Osteocyte (in vitro differentiated cells): ENCODE results near the gene NKAIN2. TPM values are rescaled to one million over a fixed set of nuclear protein-coding genes. Genes with fewer than 3 reads are reported as not detected.
A peak's percentile ranks its signal among the peaks of the same experiment; 100 is the strongest.

Experiments used
- DNase-seq: peaks from one replicate; pipeline ENCODE4 v3.0.0; 2021; ENCODE audit warnings: mixed read lengths; ENCODE audit not compliant: unreplicated experiment; ENCODE audit errors: extremely low spot score
- H3K27ac Mint-ChIP-seq: one replicate; pipeline ENCODE4 v1.8.0; 2021; ENCODE audit warnings: mild to moderate bottlenecking, mixed read lengths; ENCODE audit not compliant: unreplicated experiment
- H3K27me3 Mint-ChIP-seq: one replicate; pipeline ENCODE4 v1.8.0; 2021; ENCODE audit warnings: mixed read lengths; ENCODE audit not compliant: unreplicated experiment
- H3K36me3 Mint-ChIP-seq: one replicate; pipeline ENCODE4 v1.8.0; 2021; ENCODE audit warnings: mixed read lengths; ENCODE audit not compliant: unreplicated experiment
- H3K4me1 Mint-ChIP-seq: one replicate; pipeline ENCODE4 v1.8.0; 2021; ENCODE audit warnings: mixed read lengths; ENCODE audit not compliant: unreplicated experiment
- H3K4me3 Mint-ChIP-seq: one replicate; pipeline ENCODE4 v1.8.0; 2021; ENCODE audit warnings: mild to moderate bottlenecking, moderate library complexity, mixed read lengths; ENCODE audit not compliant: unreplicated experiment
- H3K9me3 Mint-ChIP-seq: one replicate; pipeline ENCODE4 v1.8.0; 2021; ENCODE audit warnings: mixed read lengths; ENCODE audit not compliant: unreplicated experiment
- total RNA-seq: library from RNA; stranded (reverse); gene quantifications from 2 replicates; pipeline ENCODE4 v1.2.1, GENCODE V29; 2021
- TF ChIP-seq, protein P1 (sequence below): fragments of 200-600 bp; sonication (generic); IDR thresholded peaks from 2 replicates; pipeline ENCODE4 v1.5.0; 2021; ENCODE audit warnings: antibody characterized with exemption, mild to moderate bottlenecking, moderate library complexity

The NKAIN2 gene
- total RNA-seq, 1 donor from 2014 or later: 17.8 TPM

DNA sequence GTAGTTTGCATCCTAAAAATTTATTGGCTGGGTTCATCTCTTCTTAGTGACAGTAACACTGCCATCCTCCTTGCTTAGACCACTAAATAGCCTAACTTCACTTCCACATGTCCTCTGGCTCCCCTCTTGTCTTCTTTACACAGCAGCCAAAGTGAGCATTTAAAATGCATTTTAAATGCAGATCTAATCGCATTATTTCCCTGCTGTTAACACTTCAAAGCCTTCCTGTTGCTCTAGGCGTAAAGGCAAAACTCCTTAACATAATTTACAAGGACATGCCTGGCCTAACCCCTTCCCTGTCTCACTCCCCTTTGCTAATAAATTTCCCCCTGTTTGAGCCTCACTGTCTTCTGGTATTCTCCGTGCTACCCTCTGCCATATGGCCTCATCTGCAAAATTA is 26.5 kb downstream of the NKAIN2 start:
- peak overlapping the region; percentile 23 for H3K4me3 Mint-ChIP-seq
- no peaks in the 10 kb centered on the region for H3K27me3 Mint-ChIP-seq
- H3K4me1 Mint-ChIP-seq: peaks cover 25% of the 10 kb centered on the region
- H3K27ac Mint-ChIP-seq: peak overlapping the region; percentile 38
- H3K36me3 Mint-ChIP-seq: no peaks in the 10 kb centered on the region
- peaks cover 6% of the 10 kb centered on the region for H3K9me3 Mint-ChIP-seq
- TF ChIP-seq, protein P1, sequence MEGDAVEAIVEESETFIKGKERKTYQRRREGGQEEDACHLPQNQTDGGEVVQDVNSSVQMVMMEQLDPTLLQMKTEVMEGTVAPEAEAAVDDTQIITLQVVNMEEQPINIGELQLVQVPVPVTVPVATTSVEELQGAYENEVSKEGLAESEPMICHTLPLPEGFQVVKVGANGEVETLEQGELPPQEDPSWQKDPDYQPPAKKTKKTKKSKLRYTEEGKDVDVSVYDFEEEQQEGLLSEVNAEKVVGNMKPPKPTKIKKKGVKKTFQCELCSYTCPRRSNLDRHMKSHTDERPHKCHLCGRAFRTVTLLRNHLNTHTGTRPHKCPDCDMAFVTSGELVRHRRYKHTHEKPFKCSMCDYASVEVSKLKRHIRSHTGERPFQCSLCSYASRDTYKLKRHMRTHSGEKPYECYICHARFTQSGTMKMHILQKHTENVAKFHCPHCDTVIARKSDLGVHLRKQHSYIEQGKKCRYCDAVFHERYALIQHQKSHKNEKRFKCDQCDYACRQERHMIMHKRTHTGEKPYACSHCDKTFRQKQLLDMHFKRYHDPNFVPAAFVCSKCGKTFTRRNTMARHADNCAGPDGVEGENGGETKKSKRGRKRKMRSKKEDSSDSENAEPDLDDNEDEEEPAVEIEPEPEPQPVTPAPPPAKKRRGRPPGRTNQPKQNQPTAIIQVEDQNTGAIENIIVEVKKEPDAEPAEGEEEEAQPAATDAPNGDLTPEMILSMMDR: no peak
- DNase-seq: no peak

DNA sequence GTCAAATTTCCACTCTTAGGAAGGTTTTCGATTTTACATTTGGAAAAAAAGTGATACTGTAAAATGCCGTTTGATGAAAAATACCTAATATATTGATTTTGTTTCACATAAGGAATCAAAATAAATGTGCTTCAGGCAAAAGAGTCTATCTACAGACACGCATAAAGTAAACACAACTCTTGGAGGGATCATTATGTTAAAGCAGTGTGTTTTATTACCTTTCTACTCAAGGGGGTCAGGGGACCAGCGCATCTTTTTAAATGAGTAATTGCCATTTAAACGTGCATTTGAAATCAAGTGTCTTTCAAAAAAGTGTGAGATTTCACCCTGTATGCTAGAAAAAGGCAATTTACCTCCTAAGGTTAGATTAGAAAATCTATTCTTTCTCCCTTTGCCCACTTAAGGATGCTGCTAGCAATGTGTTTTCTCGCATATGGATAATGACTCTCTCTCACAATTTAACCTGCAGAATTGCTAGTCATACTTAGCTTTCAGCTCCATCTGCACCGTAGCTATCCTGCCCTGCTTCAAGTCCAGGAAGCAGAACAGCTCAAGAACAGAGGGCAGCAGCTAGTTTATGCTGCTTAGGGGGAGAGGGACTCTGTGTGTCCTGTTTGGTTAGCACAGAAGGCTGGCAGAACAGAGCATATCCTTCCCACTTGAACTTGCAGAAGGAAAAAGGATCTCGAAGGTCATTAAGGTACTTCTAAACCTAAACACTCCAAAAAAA is 35.0 kb downstream of the NKAIN2 start:
- TF ChIP-seq, protein P1: no peak
- no peak for DNase-seq
- no peaks in the 10 kb centered on the region for H3K27me3 Mint-ChIP-seq
- H3K4me1 Mint-ChIP-seq: no peaks in the 10 kb centered on the region
- peaks cover under 1% of the 10 kb centered on the region for H3K36me3 Mint-ChIP-seq
- peaks cover under 1% of the 10 kb centered on the region for H3K9me3 Mint-ChIP-seq
- H3K4me3 Mint-ChIP-seq: no peak overlapping the region
- H3K27ac Mint-ChIP-seq: no peak overlapping the region

DNA sequence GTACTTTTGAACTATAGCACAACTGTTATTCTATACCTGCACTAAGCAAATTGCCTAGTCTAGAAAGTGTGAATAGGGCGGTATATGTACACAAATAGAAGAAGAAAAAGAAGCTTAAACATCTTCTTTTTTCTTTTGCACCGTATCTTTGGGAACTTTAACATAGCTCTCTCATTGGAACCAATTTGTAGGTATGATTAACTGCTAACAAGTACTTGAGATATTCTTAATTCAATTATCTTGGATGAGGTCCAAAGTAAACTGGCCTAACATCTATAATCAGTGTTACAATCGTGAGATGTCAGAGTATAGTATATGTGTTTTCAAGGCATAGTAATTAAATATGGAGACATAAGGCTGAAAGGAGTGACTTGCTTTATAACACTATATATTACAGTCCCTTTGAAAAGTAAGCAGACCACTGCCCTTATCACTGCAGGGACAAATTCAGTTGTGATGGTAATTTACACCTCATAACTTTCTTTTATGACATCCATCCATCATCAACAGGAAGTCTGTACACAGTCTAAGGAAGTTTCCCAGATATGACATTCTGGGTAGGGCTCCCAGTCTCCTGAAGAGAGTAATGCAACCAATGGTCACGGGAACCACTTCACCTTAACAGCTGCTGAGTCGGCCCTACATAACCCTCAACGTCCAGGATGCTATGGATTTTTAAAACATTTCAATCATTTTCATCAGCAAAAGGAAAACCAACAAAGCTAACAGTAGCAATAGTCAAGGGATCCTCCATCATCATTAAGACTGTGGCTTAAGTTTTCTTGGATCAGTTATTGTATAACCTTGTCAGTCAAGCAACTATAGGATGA is 37.6 kb downstream of the NKAIN2 start:
- peaks cover 5% of the 10 kb centered on the region for H3K36me3 Mint-ChIP-seq
- peaks cover 4% of the 10 kb centered on the region for H3K9me3 Mint-ChIP-seq
- no peak overlapping the region for H3K27ac Mint-ChIP-seq
- H3K4me1 Mint-ChIP-seq: no peaks in the 10 kb centered on the region
- no peak overlapping the region for H3K4me3 Mint-ChIP-seq
- TF ChIP-seq, protein P1: no peak
- no peak for DNase-seq
- H3K27me3 Mint-ChIP-seq: no peaks in the 10 kb centered on the region

DNA sequence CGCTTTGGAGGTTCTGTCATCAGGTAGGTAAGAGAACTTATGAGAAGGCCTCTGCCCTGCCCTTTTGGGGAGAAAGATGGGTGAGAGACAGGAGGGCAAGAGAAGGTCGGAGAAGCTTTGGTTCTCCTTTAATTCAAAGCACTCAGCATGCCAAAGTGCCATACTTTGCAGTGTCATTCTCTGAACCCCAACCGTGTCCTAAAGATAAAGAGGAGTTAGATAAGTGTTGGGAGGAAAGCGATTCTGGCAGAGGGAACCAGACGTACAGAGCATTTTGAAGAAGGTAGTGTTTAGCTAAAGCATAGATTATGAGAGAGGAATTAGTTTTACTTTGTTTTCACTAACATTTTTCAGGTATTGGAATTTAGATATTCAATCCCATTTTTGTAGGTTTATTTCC is 40.3 kb downstream of the NKAIN2 start:
- peaks cover 4% of the 10 kb centered on the region for H3K9me3 Mint-ChIP-seq
- H3K4me3 Mint-ChIP-seq: no peak overlapping the region
- H3K4me1 Mint-ChIP-seq: no peaks in the 10 kb centered on the region
- TF ChIP-seq, protein P1: no peak
- no peaks in the 10 kb centered on the region for H3K27me3 Mint-ChIP-seq
- H3K27ac Mint-ChIP-seq: no peak overlapping the region
- H3K36me3 Mint-ChIP-seq: peaks cover 5% of the 10 kb centered on the region
- DNase-seq: no peak

DNA sequence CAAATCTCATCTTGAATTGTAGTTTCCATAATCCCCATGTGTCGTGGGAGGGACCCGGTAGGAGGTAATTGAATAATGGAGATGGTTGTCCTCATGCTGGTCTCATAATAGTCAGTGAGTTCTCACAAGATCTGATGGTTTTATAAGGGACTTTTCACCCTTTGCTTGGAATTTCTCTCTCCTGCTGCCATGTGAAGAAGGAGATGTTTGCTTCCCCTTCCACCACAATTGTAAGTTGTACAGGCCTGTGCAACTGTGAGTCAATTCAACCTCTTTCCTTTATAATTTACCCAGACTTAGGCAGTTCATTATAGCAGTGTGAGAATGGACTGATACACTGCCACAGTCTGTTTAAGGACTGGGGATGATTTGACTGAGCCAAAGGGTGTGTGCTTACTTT is 44.7 kb downstream of the NKAIN2 start:
- H3K4me1 Mint-ChIP-seq: no peaks in the 10 kb centered on the region
- H3K4me3 Mint-ChIP-seq: no peak overlapping the region
- H3K27me3 Mint-ChIP-seq: no peaks in the 10 kb centered on the region
- H3K9me3 Mint-ChIP-seq: peaks cover 9% of the 10 kb centered on the region
- peaks cover 9% of the 10 kb centered on the region for H3K36me3 Mint-ChIP-seq
- no peak overlapping the region for H3K27ac Mint-ChIP-seq
- no peak for DNase-seq
- TF ChIP-seq, protein P1: no peak
